ENCODE data around the gene BCLAF3.
A peak's percentile ranks its signal among the peaks of the same experiment; 100 is the strongest.

BCLAF3 gene

DNA sequence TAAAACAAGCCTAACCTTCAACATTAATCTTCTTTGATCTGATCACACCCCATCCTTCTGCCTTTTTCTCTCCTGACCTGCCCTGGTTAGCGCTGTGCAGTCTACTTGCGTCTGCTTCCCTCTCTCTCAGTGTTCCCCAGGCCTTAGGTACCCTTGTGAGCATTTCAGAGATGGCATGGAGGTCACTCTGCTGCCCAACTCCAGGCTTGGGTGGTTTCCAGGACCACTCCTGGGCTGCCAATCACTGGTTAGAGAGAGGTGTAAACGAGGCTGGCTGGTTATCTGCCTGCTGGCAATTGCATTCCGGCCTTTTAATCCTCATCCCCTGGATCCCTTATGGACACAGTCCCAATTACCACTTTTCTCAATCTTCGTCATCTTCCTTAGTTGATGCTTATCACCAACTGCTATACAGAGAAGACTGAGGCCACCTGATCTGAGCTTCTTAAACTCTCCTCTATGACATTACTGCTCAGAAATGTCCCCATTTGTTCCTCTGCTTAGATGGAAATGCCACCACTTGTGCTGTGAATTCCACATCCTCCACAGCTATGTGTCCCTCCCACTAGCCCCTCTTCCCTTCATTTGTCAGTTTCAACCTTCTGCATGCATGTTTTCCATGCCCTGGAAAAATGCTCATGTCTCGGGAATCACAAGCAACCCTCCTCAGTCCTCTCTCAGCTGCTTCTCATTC lies 29.0 kb upstream of the BCLAF3 start:
- no peak for TF ChIP-seq CTCF (IDR thresholded peaks at IDR 0.05; ENCODE audit: insufficient read depth, low read depth, low read length, missing control alignments)
- DNase-seq (ENCODE audit: low read depth), result no peak
- H3K4me3 ChIP-seq (ENCODE audit: low read depth, low read length), result no peak overlapping the region

DNA sequence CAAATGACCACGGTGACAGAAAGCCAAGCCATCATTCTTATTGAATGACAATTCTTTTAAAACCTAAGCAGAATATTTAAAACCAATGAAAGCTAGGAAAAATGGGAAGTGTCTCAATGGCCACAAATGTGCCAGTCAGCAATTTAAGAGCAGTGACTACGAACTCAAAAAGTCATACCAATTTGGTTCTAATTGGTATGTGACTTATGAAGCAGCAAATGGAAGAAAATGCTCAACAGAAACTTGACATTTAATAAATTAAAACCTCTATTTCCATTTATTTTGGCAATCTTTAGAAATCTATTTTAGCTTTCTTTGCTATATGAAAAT lies 25.7 kb upstream of the BCLAF3 start:
- TF ChIP-seq CTCF (IDR thresholded peaks at IDR 0.05; ENCODE audit: insufficient read depth, low read depth, low read length, missing control alignments), result no peak
- DNase-seq (ENCODE audit: low read depth), result no peak
- no peak overlapping the region for H3K4me3 ChIP-seq (ENCODE audit: low read depth, low read length)

DNA sequence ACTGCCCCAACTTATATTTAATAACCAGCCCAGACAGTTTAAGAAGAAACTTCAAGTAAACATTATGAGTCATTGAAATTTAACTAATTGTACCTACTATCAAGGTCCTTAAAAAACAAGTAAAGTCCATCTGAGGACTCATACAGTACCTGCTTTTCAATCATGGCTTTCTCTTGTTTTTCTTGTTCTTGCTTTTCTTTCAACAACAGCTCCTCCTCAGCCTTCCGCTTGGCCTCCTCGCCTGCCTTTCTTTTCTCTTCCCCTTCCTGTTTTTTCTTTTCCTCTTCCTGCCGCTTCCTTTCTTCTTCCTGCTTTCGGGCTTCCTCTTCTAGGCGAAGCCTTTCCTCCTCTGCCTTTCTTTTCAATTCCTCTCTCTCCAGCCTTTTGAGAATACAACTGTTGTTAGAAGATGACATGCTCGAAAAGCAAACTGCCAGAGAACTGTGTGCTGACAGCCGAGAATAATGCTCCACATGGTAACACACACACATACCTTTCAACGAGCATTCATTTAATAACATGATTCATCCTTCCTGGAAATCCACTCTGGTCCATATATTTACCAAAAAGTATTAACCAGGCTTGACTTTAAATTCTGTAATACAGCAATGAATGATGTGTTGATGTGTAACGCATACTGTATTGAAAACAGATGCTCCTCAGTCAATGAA lies 25.2 kb upstream of the BCLAF3 start:
- H3K4me3 ChIP-seq (ENCODE audit: low read depth, low read length), result no peak overlapping the region
- no peak for DNase-seq (ENCODE audit: low read depth)

GRCh38 chrX:20015422-20015821 lies 24.6 kb upstream of the BCLAF3 start:
- DNase-seq (ENCODE audit: low read depth), result peak; percentile 21
- no peak for TF ChIP-seq CTCF (IDR thresholded peaks at IDR 0.05; ENCODE audit: insufficient read depth, low read depth, low read length, missing control alignments)
- H3K4me3 ChIP-seq (ENCODE audit: low read depth, low read length), result no peak overlapping the region

More for the DNA sequence above, 25.2 kb upstream of the BCLAF3 start:
- TF ChIP-seq CTCF (IDR thresholded peaks at IDR 0.05; ENCODE audit: insufficient read depth, low read depth, low read length, missing control alignments), result no peak

GRCh38 chrX:20011608-20012007 lies 20.7 kb upstream of the BCLAF3 start:
- no peak for TF ChIP-seq CTCF (IDR thresholded peaks at IDR 0.05; ENCODE audit: insufficient read depth, low read depth, low read length, missing control alignments)
- DNase-seq (ENCODE audit: low read depth), result no peak
- no peak overlapping the region for H3K4me3 ChIP-seq (ENCODE audit: low read depth, low read length)

DNA sequence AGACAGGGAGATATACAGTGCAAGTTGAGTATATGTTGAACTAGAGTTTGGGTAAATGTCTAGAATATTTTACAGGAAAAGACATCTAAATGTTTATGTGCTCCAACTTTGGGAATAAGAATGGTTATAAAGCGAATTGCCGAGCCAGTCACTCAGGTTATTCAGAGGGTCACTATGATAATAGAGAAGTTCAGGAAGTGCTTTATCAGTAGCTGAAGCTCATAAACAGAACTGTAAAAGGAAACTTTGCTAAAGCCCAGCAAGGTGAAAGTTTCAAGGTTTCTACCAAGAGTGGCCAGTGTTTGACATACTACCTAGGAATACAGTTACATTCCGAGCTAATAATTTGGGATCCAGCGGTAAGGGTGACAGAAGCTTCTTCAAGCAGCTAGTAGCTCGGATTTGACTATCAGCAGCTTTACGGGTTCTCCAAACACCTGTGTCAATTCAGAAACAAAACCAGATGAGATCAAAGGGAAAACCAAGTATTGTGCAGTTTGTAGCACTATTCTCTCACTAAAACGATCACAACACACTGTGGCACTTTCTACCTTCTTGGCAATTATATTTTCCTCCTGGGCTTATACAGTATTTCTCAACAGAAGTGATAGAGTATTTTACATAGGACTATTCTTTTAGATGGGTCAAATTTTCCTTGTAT lies 17.2 kb upstream of the BCLAF3 start:
- TF ChIP-seq CTCF (IDR thresholded peaks at IDR 0.05; ENCODE audit: insufficient read depth, low read depth, low read length, missing control alignments), result no peak
- no peak for DNase-seq (ENCODE audit: low read depth)
- no peak overlapping the region for H3K4me3 ChIP-seq (ENCODE audit: low read depth, low read length)
